NCI-H2029 treated with DMSO at 0.1 percent for 48 hours (cell line): ENCODE results near the gene YES1.
A peak's percentile ranks its signal among the peaks of the same experiment; 100 is the strongest.

Source experiments
- DNase-seq: peaks from one replicate; lab custom pipeline; 2025; lab: John Stamatoyannopoulos, UW

The YES1 gene

DNA sequence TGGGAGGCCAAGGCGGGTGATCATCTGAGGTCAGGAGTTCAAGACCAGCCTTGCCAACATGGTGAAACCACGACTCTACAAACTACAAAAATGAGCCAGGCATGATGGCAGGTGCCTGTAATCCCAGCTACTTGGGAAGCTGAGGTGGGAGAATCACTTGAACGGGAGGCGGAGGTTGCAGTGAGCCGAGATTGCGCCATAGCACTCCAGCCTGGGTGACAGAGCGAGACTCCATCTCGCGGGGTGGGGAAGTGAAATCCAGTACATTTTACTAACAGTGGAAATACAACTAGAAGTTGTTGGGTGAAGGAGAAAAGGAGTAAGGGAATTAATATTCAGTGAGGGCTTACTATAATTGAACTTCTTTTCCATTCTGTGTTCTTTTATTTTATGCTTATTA lies 86.4 kb downstream of the YES1 start:
- no peak for DNase-seq

DNA sequence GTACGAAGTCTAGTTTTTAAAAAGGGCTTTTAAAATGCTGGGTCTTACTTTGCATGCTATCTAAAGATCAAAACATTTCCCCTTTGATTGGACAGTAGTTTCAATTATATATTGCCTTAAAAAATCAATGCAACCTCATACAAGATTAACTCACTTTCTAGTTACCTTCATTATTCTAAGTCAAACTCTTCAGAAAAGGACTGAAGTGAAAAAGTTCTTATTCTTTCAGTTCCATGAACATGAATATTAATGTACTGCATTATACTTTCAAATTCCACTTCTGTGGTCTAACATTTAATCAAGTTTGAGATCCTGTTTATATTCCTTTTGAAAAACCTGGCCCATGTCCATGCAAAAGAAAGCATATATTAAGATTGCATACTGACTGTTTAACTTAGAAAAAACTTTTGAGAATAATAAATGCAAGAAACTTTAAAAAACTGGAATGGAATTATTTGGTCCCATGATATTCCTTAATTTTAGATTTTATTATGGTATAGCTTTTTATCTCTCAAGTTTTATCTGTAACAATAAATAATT lies 88.4 kb downstream of the YES1 start:
- no peak for DNase-seq

DNA sequence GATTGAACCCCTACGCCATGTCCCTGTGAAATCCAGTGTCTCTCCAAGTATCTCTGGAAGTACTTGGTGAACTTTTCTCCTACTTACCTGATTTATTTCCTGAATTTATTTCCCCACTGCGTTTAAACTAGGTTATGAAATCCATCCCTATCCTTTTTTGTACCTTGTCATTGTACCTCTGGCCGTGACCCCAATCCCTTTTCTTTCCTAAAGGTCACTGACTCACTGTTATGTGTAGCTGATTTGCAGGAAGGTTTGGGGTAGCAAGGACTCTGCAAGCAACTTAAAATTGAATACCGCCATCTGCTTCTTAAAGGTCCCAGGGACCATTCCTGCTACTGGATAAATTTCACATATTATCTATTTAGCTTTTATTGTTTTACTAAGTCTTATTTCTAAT lies 95.0 kb downstream of the YES1 start:
- no peak for DNase-seq

DNA sequence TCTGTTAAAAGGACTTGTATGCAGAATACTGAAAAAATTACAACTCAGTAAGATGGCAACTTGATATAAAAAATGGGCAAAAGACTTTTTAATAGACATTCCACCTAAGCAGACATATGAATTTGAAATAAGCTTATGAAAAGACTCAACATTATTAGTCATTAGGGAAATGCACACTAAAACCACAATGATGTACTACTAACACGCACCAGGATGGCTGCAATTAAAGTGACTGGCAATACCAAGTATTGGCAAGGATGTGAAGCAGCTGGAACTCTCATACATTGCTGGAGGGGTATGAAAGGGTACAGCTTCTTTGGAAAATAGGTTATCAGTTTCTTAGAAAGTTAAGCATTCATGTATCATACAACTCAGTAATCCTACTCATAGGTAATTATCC lies 96.4 kb downstream of the YES1 start:
- no peak for DNase-seq

DNA sequence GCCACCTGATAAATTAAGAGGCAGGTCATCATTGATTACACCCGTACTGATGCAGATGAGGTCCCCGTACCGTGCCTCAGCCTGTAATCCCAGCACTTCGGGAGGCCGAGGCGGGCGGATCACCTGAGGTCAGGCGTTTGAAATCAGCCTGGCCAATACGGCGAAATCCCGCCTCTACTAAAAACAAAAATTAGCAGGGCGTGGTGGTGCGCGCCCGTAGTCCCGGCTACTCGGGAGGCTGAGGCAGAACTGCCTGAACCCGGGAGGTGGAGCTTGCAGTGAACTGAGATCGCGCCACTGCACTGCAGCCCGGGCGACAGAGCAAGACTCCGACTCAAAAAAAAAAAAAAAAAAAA lies 98.9 kb downstream of the YES1 start:
- no peak for DNase-seq

DNA sequence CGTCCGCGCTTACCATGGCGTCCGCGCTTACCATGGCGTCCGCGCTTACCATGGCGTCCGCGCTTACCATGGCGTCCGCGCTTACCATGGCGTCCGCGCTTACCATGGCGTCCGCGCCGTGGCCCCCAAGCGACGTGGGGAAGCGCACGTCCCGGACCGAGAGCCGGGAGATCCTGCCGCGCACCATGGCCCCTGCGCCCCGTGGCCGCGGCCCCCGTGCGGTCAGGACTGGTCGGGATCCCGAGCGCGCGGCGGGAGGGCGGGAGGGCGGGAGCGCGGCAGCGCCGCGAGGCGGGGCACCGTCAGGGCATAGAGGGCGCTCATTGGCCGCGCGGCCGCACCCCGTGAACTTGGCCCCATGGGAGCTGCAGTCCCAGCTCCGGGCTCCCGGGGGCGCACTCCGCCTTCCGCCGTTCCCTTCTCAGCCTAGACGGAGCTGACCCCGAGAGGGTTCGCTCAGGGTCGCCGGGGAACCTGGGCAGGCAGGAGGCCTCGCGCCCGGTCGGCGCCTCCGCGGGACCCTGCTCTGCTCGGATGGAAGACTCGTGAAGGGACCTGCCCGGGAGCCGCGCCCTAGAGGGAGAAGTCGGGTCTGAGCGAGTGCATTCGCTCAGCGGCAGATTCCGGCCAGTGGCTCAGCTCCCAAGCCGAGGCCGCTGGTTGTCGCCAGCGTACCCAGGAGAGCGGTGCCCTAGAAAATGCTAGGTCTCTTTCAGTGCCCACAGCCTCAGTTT lies 99.5 kb downstream of the YES1 start, which contains the start of gene ENOSF1:
ENOSF1 (minus strand) TSS at position 230 of the 734 bp plus-strand sequence; CDS start at position 187, 43 bp downstream.
- no peak for DNase-seq

DNA sequence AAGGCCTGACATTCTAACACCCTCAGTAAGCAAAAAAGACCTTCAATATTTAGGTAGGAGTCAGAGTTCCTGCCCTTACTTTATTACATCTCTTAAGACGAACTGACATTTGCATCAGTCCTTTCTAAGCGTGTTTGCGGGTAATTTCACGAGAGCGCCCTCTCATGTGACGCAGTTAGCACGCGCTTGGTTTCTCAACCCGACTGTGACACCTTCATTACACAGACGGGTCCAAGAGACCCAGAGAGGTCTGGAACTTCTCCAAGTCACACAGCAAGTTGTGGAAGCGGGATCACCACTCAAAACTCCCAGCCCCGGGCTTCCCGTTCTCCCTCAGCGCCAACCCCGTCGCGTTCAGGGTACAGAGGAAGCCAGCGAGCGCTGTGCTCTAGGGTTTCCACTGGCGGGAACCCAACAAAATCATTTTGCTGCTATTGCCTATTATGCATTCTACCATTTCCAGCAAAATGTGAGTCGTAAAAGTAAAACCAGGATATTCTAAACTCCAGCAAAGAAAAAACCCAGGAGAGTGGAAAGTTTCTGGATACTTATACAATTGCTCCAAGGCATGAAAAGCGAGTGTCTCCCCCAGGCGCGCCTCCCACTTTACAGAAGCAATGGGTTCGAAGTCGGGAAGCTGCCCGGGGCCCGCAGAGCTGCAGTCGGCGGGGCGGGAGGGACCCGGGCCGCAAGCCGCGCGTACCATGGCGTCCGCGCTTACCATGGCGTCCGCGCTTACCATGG lies 100.2 kb downstream of the YES1 start:
- peak; percentile 11 for DNase-seq

DNA sequence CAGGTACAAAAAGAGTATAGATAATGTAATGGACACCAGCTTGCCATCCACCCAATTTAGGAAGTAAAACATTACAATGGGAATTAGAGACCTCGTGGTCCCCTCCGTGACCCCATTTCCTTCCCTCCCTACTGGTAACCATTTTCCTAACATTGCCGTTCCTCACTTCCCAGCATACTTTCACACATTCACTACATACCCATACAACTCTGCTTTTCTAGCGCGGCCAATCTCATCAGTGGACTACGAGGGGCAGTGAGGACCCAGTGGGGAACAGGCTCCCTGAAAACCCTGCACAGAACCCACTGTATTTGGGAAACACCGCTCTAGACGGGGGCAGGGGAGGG lies 100.8 kb downstream of the YES1 start:
- no peak for DNase-seq

DNA sequence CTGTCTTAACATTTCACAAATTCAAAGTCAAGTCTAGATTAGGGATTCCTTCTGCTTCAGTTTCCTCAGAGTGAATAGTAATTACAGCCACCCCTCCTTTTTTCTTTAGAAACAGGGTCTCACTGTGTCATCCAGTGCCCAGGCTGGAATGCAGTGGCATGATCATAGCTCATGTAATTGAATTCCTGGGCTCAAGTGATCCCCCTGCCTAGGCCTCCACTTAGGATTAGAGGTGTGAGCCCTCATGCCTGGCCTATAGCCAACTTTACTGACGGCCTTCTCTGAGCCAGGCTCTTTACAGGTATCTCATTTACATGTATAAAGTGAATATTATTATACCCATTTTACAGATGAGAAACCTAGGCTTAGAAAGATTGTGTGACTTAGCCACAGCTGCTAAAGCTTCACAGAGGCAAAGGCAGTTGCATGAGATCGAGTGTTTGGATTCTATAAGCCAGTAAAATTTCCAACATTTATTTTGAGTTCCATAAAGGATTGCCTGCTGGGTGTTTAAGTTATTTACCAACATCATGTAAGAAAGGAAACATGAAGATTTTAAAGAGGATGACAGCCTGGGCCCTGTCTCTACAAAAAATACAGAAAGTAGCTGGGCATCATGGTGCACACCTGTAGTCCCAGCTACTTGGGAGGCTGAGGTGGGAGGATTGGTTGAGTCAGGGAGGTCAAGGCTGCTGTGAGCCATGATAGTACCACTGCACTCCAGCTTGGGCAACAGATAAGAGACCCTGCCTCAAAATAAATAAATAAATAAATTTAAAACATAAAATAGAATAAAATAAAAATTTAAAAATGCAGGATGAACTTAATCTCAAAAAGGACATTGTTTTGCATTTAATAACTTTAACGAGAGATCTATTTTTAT lies 101.4 kb downstream of the YES1 start:
- DNase-seq, result no peak

DNA sequence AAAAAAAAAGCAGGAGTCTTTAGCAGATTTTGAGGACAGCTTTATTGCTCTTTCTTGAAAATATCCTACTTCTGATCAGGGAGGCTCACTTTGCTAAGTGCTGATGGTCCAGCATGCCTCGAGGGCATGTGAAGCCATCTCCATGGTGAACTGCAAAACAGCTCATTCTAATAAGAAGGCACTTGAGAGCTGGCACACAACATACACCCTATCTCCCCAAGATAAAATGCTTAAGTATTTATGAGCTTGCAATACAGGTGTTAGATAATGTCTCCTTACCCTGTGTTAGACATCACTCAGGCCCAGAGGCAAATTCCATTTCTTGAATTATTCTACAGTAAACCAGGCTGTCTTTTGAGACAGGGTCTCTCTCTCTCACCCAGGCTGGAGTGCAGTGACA lies 102.3 kb downstream of the YES1 start:
- no peak for DNase-seq

DNA sequence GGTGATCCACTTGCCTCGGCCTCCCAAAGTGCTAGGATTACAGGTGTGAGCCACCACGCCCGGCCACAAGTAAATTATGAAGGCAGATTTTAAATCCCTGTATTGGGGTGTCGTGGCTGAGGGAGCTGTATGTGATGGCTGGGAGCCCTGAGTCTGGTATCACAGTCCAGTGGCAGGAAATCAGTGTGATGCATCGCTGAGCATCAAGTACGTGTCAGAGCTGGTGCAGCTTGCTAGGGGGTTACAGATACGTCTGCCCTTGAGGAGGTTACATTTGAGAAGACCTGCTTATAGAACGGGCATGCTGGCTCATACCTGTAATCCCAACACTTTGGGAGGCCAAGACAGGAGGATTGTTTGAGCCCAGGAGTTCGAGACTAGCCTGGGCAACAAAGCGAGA lies 103.9 kb downstream of the YES1 start:
- no peak for DNase-seq

DNA sequence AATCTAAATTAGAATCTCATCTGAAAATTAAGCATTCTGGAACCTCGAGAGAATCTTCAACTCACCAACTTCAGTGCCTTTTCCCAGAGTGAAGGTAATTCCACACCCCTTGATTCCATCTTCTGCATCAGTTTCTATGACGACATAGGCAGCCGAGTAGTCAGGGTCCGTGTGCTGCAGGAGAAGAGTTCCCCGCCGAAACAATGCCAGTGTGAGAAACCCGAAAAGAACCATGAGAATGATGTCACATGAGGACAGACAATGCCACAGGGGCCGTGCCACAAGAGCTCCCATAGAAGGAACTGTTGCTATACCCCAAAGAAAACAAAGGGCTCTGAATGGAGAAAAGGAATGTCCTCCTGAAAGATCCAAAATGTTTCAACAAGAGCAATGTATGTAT lies 105.6 kb downstream of the YES1 start:
- no peak for DNase-seq

DNA sequence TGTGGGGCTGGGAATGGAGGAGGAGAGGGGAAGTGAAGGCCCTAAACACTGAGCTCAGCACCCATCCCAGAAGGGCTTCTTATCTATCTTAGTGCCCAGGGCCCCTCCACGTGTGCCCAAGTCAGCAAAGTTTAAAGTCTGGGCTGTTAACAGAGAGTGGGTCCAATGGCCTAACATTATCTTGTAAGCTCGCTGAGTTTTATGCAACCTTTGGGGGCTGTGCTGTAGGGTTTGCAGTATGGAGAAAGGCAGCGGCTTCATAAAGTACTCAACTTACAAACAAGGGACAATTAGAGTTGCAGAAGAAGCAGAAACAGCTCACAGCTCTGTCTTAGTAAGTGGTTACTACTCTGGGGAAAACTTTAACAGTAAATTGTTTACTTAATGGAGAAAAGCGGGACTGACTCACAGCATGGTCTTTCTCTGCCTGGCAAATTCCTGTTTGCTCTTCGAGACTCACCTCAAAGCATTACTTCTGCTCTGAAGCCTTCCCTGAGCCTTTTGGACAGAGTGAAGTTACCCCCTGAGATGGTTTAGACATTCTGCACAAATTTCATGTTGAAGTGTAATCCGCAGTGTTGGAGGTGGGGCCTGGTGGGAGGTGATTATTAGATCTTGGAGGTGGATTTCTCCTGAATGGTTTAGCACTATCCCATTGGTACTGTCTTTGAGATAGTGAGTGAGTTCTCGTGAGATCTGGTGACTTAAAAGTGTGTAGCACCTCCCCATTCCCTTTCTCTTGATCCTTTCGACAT lies 108.7 kb downstream of the YES1 start:
- DNase-seq, result no peak

DNA sequence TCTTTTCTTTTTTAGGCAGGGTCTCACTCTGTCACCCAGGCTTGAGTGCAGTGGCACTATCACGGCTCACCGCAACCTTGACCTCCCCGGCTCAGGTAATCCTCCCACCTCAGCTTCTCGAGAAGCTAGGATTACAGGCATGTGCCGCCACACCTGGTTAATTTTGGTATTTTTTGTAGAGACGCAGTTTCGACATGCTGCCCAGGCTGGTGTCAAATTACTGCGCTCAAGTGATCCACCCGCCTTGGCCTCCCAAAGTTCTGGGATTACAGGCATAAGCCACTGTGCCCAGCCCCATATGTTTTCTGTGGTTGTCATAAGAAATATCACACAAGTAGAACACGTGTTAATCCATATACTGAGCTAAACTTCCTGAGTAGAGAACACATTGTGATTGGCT lies 114.2 kb downstream of the YES1 start:
- no peak for DNase-seq

DNA sequence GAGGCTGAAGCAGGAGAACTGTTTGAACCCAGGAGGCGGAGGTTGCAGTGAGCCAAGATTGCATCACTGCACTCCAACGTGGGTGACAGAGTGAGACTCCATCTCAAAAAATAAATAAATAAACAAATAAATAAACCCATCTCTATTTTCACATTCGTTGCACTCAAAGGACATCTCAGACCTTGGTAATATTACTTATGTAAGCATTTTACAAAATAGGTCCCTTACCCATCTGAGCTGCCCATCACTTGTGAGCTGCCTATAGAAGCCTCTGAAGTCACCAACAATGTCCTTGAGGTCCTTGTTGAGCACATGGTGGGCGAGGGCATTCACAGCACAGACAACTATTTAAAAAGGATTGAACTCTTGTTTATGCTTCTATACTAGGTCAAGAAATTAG lies 115.0 kb downstream of the YES1 start:
- no peak for DNase-seq

DNA sequence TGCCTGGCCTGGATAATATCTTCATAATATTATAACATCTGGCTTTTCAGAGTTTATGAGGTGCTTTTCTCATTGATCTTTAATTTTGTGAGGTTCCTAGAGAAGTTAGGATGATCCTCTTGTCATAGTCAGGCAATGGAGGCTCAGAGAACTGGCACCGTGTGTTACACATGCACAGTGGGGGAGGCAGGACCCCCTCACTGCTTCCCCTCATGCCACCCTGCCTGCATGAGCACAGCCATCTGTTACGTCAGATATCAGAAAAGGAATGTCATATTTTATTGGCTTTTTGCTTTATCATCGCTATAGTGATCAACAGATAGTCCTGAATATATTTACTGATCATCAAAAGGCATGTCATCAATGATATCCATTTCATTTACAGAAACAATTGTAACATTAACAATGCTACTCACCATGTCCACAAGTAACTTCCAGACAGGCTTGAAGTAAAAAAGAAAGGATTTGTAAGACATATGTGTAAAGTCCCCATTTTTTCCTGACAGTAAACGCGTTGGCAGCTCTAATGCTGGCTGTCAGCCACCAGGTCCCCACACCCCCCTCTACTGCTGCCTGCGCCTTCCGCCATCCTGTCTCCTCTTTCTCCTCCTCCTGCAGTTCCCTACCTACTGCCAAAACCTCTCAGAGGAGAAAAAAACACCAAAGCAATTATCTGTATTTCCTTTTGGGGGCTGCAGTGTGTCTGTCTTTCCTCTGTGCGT lies 118.4 kb downstream of the YES1 start:
- no peak for DNase-seq

DNA sequence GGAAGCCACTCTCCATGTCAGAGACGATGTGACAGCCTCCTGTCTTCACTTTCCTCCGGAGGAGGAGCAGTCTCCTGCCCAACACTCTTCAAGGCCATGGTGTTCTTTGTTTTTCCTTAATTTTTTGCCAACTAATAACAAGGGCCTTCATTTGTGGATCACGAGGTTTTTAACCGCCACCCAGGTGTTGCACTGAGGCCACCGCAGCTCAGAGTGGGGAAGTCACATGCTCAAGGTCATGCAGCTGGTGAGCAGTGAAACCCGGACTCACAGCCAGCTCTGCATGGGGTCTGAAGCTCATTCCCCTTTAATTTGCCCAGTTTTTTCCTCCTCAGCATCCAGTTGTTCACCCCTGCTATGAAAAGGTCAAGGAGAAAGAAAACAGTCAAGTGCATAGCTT lies 119.2 kb downstream of the YES1 start:
- DNase-seq, result no peak

DNA sequence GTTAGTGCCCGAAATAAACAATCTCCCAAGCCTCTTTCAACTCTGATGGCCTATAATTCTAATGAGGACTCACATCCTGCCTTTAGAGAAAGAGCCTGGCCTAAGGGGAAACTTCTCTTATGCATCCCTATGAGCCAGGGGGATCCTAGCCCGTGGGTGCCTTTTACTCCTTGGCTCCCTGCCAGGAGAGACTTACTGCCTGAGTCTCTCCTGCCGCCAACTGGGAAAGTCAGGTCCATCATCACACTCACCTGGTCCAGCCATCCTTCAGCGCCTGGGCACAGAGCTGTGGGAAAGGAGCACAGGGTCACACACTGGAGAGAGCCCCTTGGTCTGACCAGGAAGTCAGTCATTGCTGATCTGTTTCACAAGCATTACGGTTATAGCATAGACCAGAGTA lies 123.7 kb downstream of the YES1 start:
- DNase-seq, result no peak

DNA sequence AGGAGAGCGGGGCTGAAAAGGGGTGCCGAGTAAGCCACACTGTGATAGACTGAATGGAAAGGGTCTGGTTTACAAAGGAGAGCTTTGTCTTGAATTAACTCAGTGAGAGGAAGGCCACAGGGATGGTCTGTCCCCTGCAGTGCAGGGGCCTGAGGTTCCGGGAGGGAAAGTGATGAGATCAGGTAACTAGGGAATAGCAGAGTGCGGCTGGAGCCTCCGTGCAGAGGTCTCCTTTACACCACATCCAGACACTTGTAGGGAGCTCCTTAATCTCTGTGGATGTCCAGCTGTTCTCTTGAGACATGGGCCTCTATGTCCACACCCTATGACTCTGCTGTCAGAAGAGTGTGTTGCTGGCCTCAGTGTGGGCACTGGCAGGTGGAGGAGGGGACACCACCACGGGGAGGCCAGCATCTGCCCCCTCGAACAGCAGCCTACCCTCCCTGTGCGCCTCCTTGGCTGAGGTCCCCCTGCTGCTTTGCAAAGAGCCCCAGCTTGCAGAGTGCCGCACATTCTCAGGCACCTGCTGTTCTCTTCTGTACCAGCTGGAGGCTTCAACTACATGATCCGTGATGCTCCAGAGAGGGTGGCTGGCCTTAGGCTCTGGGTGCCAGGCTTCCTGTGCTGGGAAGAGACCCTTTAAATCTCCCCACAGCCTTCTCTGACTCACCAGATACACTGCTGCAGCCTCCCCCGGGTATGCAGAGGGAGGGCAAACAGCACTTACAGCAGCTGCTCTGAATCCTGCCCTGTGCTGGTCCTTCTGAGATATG lies 125.5 kb downstream of the YES1 start:
- DNase-seq, result no peak

DNA sequence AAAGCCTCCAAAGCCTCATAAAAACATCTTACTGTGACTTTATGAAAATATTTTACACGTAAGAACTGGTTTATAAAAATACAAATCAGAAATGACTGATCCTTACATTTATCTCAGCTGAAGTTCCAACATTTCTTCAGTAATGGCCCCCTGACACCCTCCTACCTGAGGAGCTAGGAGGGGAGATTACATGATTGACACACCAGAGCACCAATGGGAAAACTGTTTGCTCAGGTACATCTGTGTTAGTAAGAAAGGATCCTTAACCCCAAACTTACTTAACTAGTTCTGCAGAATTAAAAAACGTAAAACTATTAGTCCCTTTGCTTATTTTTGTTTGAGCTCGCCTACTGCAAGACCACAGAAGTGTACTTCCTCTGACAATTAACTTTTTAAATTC lies 126.6 kb downstream of the YES1 start:
- no peak for DNase-seq
